Smooth muscle cell (in vitro differentiated cells): ENCODE data around the gene PDLIM4. TPM values are rescaled to one million over a fixed set of nuclear protein-coding genes. Genes with fewer than 3 reads are reported as not detected.

Source experiments
- DNase-seq: peaks from one replicate; lab custom pipeline; 2025; ENCODE audit not compliant: unreplicated experiment; lab: John Stamatoyannopoulos, UW
- H2AFZ ChIP-seq: fragments of 200-600 bp; sonication (generic); 2 replicates; pipeline ENCODE4 v1.6.0; 2016; ENCODE audit warnings: antibody characterized with exemption, low read depth, mild to moderate bottlenecking
- H3F3A ChIP-seq: fragments of 200-600 bp; sonication (generic); 2 replicates; pipeline ENCODE4 v1.6.0; 2017; ENCODE audit warnings: antibody characterized with exemption, low read depth
- H3K27ac ChIP-seq: fragments of 200-600 bp; sonication (generic); 2 replicates; pipeline ENCODE4 v1.5.1; 2016; ENCODE audit warnings: low read depth, mild to moderate bottlenecking
- H3K27me3 ChIP-seq: fragments of 200-600 bp; sonication (generic); 2 replicates; pipeline ENCODE4 v1.6.1; 2016; ENCODE audit warnings: low read depth, mild to moderate bottlenecking
- H3K36me3 ChIP-seq: fragments of 200-600 bp; sonication (generic); 2 replicates; pipeline ENCODE4 v1.5.1; 2016; ENCODE audit warnings: low read depth
- H3K4me1 ChIP-seq: fragments of 200-600 bp; sonication (generic); 2 replicates; pipeline ENCODE4 v1.5.1; 2016; ENCODE audit warnings: low read depth
- H3K4me2 ChIP-seq: fragments of 200-600 bp; sonication (generic); 2 replicates; pipeline ENCODE4 v1.6.0; 2016; ENCODE audit warnings: mild to moderate bottlenecking
- H3K4me3 ChIP-seq: fragments of 200-600 bp; sonication (generic); 2 replicates; pipeline ENCODE4 v1.5.1; 2016; ENCODE audit warnings: mild to moderate bottlenecking
- H3K79me2 ChIP-seq: fragments of 200-600 bp; sonication (generic); 2 replicates; pipeline ENCODE4 v1.6.0; 2016; ENCODE audit warnings: low read depth, mild to moderate bottlenecking
- H3K9ac ChIP-seq: fragments of 200-600 bp; sonication (generic); 2 replicates; pipeline ENCODE4 v1.6.0; 2016; ENCODE audit warnings: low read depth
- H3K9me3 ChIP-seq: fragments of 200-600 bp; sonication (generic); replicated peaks from 2 replicates; pipeline ENCODE4 v1.5.1; 2016; ENCODE audit warnings: low read depth
- H4K20me1 ChIP-seq: fragments of 200-600 bp; sonication (generic); 2 replicates; pipeline ENCODE4 v1.6.0; 2016; ENCODE audit warnings: low read depth
- WGBS: methylation state at CpG from one replicate; pipeline ENCODE4 v1.1.7; 2016; ENCODE audit warnings: low lambda C conversion rate; 5-methylcytosine and 5-hydroxymethylcytosine counted together
- polyA plus RNA-seq: library from polyadenylated mRNA; unstranded; fragments of >200 nt; fragmentation: Nextera tagmentation; extraction: Ambion mirVana; gene quantifications from 2 replicates; pipeline ENCODE4 v1.2.1, GENCODE V29; 2016
- total RNA-seq: library from RNA; depleted of rRNA; stranded (reverse); fragments of >200 nt; gene quantifications from 2 replicates; pipeline ENCODE4 v1.2.3, GENCODE V29; 2014
- TF ChIP-seq, protein P1 (sequence below): fragments of 200-600 bp; sonication (generic); IDR thresholded peaks from 2 replicates; pipeline ENCODE4 v1.5.1; 2017; ENCODE audit warnings: borderline replicate concordance, mild to moderate bottlenecking, antibody characterized with exemption; ENCODE audit not compliant: insufficient read depth, poor library complexity, severe bottlenecking

The PDLIM4 gene
- total and polyA plus RNA-seq, 2 experiments from 2014 or later: 93.8 to 275 TPM

DNA sequence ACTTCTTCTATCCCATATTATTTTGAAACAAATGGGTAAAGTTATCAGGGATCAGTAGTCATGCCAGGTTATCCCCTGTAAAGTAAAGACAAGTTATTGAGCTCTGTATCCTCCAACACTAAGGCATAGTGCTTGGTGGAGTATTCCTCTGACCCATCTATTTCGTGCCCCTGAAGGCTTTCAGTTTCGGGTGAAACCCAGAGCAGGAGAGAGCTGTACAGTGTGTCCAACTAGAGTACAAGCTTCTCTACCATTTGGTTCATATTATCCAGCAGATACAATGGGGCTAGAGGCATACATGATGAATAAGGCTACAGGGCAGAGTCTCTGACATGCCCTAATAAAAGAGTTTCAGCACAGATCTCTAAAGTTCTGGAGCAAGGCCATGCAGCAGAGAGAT lies 33.5 kb downstream of the PDLIM4 start:
- no peak overlapping the region for H3K4me3 ChIP-seq
- no peak overlapping the region for H3K9ac ChIP-seq
- DNase-seq: no peak
- H3K27ac ChIP-seq: no peak overlapping the region
- H3K4me2 ChIP-seq: no peak overlapping the region
- peaks cover 10% of the 10 kb centered on the region for H3K4me1 ChIP-seq
- TF ChIP-seq, protein P1, sequence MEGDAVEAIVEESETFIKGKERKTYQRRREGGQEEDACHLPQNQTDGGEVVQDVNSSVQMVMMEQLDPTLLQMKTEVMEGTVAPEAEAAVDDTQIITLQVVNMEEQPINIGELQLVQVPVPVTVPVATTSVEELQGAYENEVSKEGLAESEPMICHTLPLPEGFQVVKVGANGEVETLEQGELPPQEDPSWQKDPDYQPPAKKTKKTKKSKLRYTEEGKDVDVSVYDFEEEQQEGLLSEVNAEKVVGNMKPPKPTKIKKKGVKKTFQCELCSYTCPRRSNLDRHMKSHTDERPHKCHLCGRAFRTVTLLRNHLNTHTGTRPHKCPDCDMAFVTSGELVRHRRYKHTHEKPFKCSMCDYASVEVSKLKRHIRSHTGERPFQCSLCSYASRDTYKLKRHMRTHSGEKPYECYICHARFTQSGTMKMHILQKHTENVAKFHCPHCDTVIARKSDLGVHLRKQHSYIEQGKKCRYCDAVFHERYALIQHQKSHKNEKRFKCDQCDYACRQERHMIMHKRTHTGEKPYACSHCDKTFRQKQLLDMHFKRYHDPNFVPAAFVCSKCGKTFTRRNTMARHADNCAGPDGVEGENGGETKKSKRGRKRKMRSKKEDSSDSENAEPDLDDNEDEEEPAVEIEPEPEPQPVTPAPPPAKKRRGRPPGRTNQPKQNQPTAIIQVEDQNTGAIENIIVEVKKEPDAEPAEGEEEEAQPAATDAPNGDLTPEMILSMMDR: no peak
- no peaks in the 10 kb centered on the region for H3K36me3 ChIP-seq
- H3K27me3 ChIP-seq: no peaks in the 10 kb centered on the region
- no peaks in the 10 kb centered on the region for H3K9me3 ChIP-seq
- no peaks in the 10 kb centered on the region for H3K79me2 ChIP-seq
- H2AFZ ChIP-seq: no peak overlapping the region
- WGBS: 92% methylated on average over 2 of the region's 2 CpGs
- no peaks in the 10 kb centered on the region for H4K20me1 ChIP-seq
- H3F3A ChIP-seq: peaks cover 6% of the 10 kb centered on the region

GRCh38 chr5:132293066-132293991 lies 35.8 kb downstream of the PDLIM4 start:
- H3K4me2 ChIP-seq: peak overlapping the region; percentile 93

DNA sequence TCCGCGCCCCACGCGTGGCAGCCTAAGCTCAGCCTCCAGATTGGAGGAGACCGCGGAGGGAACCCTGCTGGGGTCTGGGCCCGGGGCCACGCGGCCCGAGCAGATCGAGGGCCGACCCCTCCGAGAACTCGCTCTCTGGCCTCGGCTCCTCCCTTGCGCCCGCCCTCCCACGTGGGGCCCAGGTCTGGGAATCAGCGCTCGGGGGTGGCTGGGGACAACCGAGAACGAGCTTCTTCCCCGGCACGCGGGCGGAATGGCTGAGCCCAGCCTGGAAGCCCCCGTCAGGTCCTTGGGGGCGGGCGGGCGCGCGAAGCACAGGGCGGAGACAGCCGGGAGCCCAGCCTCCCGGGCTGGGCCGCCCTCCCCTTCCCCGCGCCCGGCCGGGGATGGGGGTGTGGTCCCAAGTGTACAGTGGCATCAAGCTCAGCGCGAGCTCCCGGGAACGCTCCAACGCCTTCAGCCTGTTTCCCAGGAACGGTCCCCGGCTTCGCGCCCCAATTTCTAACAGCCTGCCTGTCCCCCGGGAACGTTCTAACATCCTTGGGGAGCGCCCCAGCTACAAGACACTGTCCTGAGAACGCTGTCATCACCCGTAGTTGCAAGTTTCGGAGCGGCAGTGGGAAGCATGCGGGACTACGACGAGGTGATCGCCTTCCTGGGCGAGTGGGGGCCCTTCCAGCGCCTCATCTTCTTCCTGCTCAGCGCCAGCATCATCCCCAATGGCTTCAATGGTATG lies 36.7 kb downstream of the PDLIM4 start, which contains the start of gene SLC22A4:
Gene SLC22A4 (plus strand): TSS at position 403 of the 736 bp plus-strand sequence. CDS start 223 bp downstream, at position 626.
- H3K9me3 ChIP-seq: no peaks in the 10 kb centered on the region
- H3K79me2 ChIP-seq: peaks cover 8% of the 10 kb centered on the region
- H3K27me3 ChIP-seq: no peaks in the 10 kb centered on the region
- H3K27ac ChIP-seq: peak within 1 kb of the TSS; percentile 99
- H2AFZ ChIP-seq: peak within 1 kb of the TSS; percentile 86
- TF ChIP-seq, protein P1: no peak
- H4K20me1 ChIP-seq: no peaks in the 10 kb centered on the region
- WGBS: 0% methylated on average over 36 of the region's 63 CpGs
- peaks cover 10% of the 10 kb centered on the region for H3K4me1 ChIP-seq
- peaks cover 6% of the 10 kb centered on the region for H3F3A ChIP-seq
- H3K9ac ChIP-seq: peak within 1 kb of the TSS; percentile 95
- H3K36me3 ChIP-seq: no peaks in the 10 kb centered on the region
- peak; percentile 94 for DNase-seq
- H3K4me3 ChIP-seq: peak within 1 kb of the TSS; percentile 64
- H3K4me2 ChIP-seq: peak within 1 kb of the TSS; percentile 93

More at GRCh38 chr5:132293066-132293991, 35.8 kb downstream of the PDLIM4 start:
- peaks cover 8% of the 10 kb centered on the region for H3K79me2 ChIP-seq
- peaks cover 10% of the 10 kb centered on the region for H3K4me1 ChIP-seq
- TF ChIP-seq, protein P1: no peak
- H2AFZ ChIP-seq: peak overlapping the region; percentile 78
- peak; percentile 94 for DNase-seq
- peak overlapping the region; percentile 99 for H3K27ac ChIP-seq
- H3K9ac ChIP-seq: peak overlapping the region; percentile 95
- no peaks in the 10 kb centered on the region for H3K36me3 ChIP-seq
- H3F3A ChIP-seq: peaks cover 6% of the 10 kb centered on the region
- H3K27me3 ChIP-seq: no peaks in the 10 kb centered on the region
- peak overlapping the region; percentile 64 for H3K4me3 ChIP-seq
- no peaks in the 10 kb centered on the region for H4K20me1 ChIP-seq
- WGBS: 3% methylated on average over 44 of the region's 50 CpGs
- no peaks in the 10 kb centered on the region for H3K9me3 ChIP-seq
